Suprapubic skin (tissue), 4 donors: Measurements from ENCODE around the gene ZNF423.

Source experiments
- EP300 ChIP-seq: sonication (generic); formaldehyde crosslinking; IDR thresholded peaks from one replicate; pipeline ENCODE4 v1.6.1; 2017; ENCODE audit warnings: antibody characterized with exemption
- POLR2A ChIP-seq, 2 donors: fragments of 450-650 bp; IDR thresholded peaks; one replicate each; pipeline ENCODE4 v1.6.1; 2017; ENCODE audit warnings: antibody characterized with exemption in 2 of 2, mild to moderate bottlenecking in 2 of 2, moderate library complexity in 2 of 2
- POLR2AphosphoS5 ChIP-seq, 3 donors: sonication (generic); formaldehyde crosslinking; IDR thresholded peaks; one replicate each; pipeline ENCODE4 v1.6.1; 2017; ENCODE audit warnings: antibody characterized with exemption in 3 of 3
- TF ChIP-seq, protein P1 (sequence below), 2 donors: fragments of 200-600 bp in 1 of 2; fragments of 450-650 bp in 1 of 2; sonication (generic) in 1 of 2; IDR thresholded peaks; one replicate each; pipeline ENCODE4 v1.5.1; 2016 to 2019; ENCODE audit warnings: antibody characterized with exemption in 2 of 2, mild to moderate bottlenecking in 1 of 2, moderate library complexity in 1 of 2

DNA sequence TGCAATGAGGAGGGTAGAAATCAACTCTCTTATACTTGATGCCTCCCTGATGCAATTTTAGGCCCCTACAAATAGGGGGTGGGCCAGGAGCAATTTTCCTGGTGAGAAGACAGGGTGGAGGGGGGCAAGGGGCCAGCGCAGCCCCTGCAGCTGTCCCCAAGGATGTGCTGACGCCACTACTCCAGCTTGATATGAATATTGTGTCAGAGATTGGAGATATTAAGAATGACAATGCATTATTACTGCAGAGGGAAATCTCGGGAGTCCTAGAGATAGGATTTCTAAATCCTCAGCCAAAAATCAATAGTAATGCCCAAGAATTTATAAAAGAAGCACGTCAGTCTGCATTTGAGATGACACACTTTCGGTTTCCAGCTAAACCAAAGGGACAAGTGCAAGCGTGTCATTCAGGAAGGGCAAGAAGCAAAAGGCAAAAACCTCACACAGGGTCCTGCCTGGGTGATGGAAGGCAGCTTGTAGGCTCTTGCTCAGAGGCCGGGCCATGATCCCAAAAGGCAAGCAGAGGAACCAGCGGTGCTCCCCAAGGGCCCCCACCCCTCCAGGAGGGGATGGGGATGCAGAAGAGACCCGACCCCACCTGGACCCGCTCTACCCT, 303.5 kb downstream of the ZNF423 start:
- TF ChIP-seq, protein P1, sequence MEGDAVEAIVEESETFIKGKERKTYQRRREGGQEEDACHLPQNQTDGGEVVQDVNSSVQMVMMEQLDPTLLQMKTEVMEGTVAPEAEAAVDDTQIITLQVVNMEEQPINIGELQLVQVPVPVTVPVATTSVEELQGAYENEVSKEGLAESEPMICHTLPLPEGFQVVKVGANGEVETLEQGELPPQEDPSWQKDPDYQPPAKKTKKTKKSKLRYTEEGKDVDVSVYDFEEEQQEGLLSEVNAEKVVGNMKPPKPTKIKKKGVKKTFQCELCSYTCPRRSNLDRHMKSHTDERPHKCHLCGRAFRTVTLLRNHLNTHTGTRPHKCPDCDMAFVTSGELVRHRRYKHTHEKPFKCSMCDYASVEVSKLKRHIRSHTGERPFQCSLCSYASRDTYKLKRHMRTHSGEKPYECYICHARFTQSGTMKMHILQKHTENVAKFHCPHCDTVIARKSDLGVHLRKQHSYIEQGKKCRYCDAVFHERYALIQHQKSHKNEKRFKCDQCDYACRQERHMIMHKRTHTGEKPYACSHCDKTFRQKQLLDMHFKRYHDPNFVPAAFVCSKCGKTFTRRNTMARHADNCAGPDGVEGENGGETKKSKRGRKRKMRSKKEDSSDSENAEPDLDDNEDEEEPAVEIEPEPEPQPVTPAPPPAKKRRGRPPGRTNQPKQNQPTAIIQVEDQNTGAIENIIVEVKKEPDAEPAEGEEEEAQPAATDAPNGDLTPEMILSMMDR (IDR thresholded peaks at IDR 0.05): no peak
- TF ChIP-seq POLR2A (IDR thresholded peaks at IDR 0.05) (no peak), POLR2AphosphoS5 (IDR thresholded peaks at IDR 0.05) (no peak), EP300 (no peak)
